GM12875 (cell line): Measurements from ENCODE around the gene SQSTM1.

Experiments used
- H3K4me3 ChIP-seq: one replicate; pipeline ENCODE4 v1.5.1; 2011; ENCODE audit warnings: low read depth, low read length, control low read depth
- CTCF ChIP-seq: IDR thresholded peaks from 2 replicates; pipeline ENCODE4 v1.5.1; 2011; ENCODE audit warnings: low read depth, mild to moderate bottlenecking, control low read depth, inconsistent platforms, low read length, moderate library complexity, borderline replicate concordance; ENCODE audit not compliant: insufficient read depth

The SQSTM1 gene

GRCh38 chr5:179802950-179803562 lies 17.6 kb upstream of the SQSTM1 start:
- H3K4me3 ChIP-seq = no peak overlapping the region
- no peak for TF ChIP-seq CTCF

- TF ChIP-seq CTCF = no peak
- no peak overlapping the region for H3K4me3 ChIP-seq
Measured at GRCh38 chr5:179803651-179804554, 16.8 kb upstream of the SQSTM1 start.

- no peak for TF ChIP-seq CTCF
- no peak overlapping the region for H3K4me3 ChIP-seq
Measured at GRCh38 chr5:179804555-179804947, 16.2 kb upstream of the SQSTM1 start.

- no peak for TF ChIP-seq CTCF
- H3K4me3 ChIP-seq = peak overlapping the region; percentile 90
Measured at GRCh38 chr5:179805070-179805528, 15.6 kb upstream of the SQSTM1 start.

- peak overlapping the region; percentile 90 for H3K4me3 ChIP-seq
- no peak for TF ChIP-seq CTCF
Measured at GRCh38 chr5:179805529-179806249, 15.0 kb upstream of the SQSTM1 start.

- no peak for TF ChIP-seq CTCF
- peak within 1 kb of the TSS; percentile 90 for H3K4me3 ChIP-seq
Measured at GRCh38 chr5:179806250-179807048, 14.3 kb upstream of the SQSTM1 start, which contains the start of gene MGAT4B. Gene MGAT4B, minus strand, starts transcription at chr5:179806866. Its CDS starts 283 bp downstream, at chr5:179806583.
